PFSK-1 (cell line): Measurements from ENCODE around the gene TTYH2.

Source experiments
- POLR2AphosphoS5 ChIP-seq: IDR thresholded peaks from 2 replicates; pipeline ENCODE4 v1.6.1; 2012; ENCODE audit warnings: low read depth, mild to moderate bottlenecking, control low read depth, low read length, moderate library complexity
- SIN3A ChIP-seq: IDR thresholded peaks from 2 replicates; pipeline ENCODE4 v1.6.1; 2012; ENCODE audit warnings: mild to moderate bottlenecking, low read length, moderate library complexity, borderline replicate concordance; ENCODE audit not compliant: insufficient read depth
- TF ChIP-seq, protein P1 (sequence below), 2 experiments: IDR thresholded peaks; 2 replicates each; pipeline versions ENCODE4 v1.6.1 to v1.8.0; 2011 to 2012; ENCODE audit warnings: low read depth in 2 of 2, low read length in 2 of 2, control low read depth in 1 of 2, inconsistent platforms in 1 of 2, mild to moderate bottlenecking in 1 of 2, moderate library complexity in 1 of 2; ENCODE audit not compliant: insufficient read depth in 1 of 2

DNA sequence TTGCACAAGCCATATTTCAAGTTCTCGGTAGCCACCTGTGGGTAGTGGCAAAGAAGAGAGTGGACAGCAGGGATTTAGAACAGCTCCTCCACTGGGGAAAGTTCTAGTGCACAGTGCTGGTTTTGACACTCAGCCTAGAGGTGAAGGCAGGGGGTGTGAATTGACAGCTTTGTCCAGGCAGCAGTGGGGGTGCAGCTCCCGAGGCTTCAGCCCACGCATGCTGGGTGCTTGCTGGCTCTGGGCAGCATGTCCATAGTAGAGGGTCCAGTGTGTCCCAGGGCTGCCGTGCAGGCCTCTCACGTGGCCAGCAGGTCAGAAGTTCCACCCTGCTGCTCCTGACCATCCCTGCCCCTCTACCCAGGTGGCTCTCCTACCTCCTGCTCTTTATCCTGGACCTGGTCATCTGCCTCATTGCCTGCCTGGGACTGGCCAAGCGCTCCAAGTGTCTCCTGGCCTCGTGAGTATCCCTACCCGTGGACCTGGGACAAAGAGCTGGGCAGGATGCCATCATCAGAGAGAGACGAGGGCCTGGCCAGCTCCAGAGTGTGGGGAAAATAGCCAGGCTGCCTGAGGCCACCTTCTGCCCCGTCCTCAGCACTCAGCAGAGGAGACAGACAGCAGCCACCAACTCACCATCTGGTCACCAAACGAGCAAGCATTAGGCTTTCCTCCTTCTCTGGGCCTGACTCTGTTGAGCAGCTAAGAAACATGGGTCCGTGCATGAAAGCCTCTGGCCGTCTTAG, 29.8 kb downstream of the TTYH2 start:
- no peak for TF ChIP-seq POLR2AphosphoS5
- no peak for TF ChIP-seq SIN3A
- TF ChIP-seq, protein P1, sequence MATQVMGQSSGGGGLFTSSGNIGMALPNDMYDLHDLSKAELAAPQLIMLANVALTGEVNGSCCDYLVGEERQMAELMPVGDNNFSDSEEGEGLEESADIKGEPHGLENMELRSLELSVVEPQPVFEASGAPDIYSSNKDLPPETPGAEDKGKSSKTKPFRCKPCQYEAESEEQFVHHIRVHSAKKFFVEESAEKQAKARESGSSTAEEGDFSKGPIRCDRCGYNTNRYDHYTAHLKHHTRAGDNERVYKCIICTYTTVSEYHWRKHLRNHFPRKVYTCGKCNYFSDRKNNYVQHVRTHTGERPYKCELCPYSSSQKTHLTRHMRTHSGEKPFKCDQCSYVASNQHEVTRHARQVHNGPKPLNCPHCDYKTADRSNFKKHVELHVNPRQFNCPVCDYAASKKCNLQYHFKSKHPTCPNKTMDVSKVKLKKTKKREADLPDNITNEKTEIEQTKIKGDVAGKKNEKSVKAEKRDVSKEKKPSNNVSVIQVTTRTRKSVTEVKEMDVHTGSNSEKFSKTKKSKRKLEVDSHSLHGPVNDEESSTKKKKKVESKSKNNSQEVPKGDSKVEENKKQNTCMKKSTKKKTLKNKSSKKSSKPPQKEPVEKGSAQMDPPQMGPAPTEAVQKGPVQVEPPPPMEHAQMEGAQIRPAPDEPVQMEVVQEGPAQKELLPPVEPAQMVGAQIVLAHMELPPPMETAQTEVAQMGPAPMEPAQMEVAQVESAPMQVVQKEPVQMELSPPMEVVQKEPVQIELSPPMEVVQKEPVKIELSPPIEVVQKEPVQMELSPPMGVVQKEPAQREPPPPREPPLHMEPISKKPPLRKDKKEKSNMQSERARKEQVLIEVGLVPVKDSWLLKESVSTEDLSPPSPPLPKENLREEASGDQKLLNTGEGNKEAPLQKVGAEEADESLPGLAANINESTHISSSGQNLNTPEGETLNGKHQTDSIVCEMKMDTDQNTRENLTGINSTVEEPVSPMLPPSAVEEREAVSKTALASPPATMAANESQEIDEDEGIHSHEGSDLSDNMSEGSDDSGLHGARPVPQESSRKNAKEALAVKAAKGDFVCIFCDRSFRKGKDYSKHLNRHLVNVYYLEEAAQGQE (IDR thresholded peaks at IDR 0.05; ENCODE audit: insufficient read depth in 1 of 2, low read depth in 2 of 2, low read length in 2 of 2) = no peak
